Measurements from ENCODE around the gene SYCN. TPM values are rescaled to one million over a fixed set of nuclear protein-coding genes. Genes with fewer than 3 reads are reported as not detected.

The SYCN gene
- total RNA-seq, 2 experiments from 2014 or later, result not detected

Other genes starting within 250 kb of the SYCN start
- under 1 TPM in 1 of 2 experiments, not detected in 1; 0.07 TPM for gene FBXO17, start 228.5 kb downstream of the SYCN start, total RNA-seq
- 1 to 10 TPM; 1.0 to 1.8 TPM for gene FBXO27, start 171.7 kb downstream of the SYCN start, total RNA-seq
- not detected for gene ACP7, start 119.9 kb downstream of the SYCN start, total RNA-seq
- 10 to 100 TPM; 16.9 to 18.1 TPM for gene PAK4, start 78.5 kb downstream of the SYCN start, total RNA-seq
- not detected for gene NCCRP1, start 7.3 kb downstream of the SYCN start, total RNA-seq
- 1 to 10 TPM; 1.2 to 1.3 TPM for gene IFNL3, start 40.7 kb upstream of the SYCN start, total RNA-seq
- gene IFNL4, start 44.6 kb upstream of the SYCN start, total RNA-seq, result not detected
- gene IFNL2, start 64.1 kb upstream of the SYCN start, total RNA-seq, result under 1 TPM; 0.69 to 0.93 TPM
- 1 to 10 TPM in 1 of 2 experiments, under 1 TPM in 1; 0.91 to 1.0 TPM for gene IFNL1, start 92.1 kb upstream of the SYCN start, total RNA-seq
- gene LRFN1, start 116.6 kb upstream of the SYCN start, total RNA-seq, result 1 to 10 TPM; 5.0 to 5.3 TPM
- 100 to 1,000 TPM; 331 to 332 TPM for gene GMFG, start 131.8 kb upstream of the SYCN start, total RNA-seq
- 10 to 100 TPM; 33.0 to 35.8 TPM for gene SAMD4B, start 138.2 kb upstream of the SYCN start, total RNA-seq
- 10 to 100 TPM; 31.9 to 34.9 TPM for gene PAF1, start 186.8 kb upstream of the SYCN start, total RNA-seq
- gene MED29, start 187.1 kb upstream of the SYCN start, total RNA-seq, result 10 to 100 TPM; 18.0 to 18.5 TPM
- gene ZFP36, start 202.6 kb upstream of the SYCN start, total RNA-seq, result 100 to 1,000 TPM; 113 to 116 TPM
- 10 to 100 TPM; 27.3 to 34.6 TPM for gene PLEKHG2, start 208.4 kb upstream of the SYCN start, total RNA-seq
- 1,000 to 10,000 TPM; 4,195 to 4,327 TPM for gene RPS16, start 231.7 kb upstream of the SYCN start, total RNA-seq
- 100 to 1,000 TPM; 129 to 139 TPM for gene SUPT5H, start 241.3 kb upstream of the SYCN start, total RNA-seq

Data from activated naive CD4-positive, alpha-beta T cell treated with anti-CD3 and anti-CD28 coated beads for 36 hours (primary cell).